HCT116 (cell line): ENCODE measurements around the gene CRTC1. TPM values are rescaled to one million over a fixed set of nuclear protein-coding genes. Genes with fewer than 3 reads are reported as not detected.

Experiments
- ATAC-seq: fragments of 200-7000 bp; cut with Tn5 transposase; 2 replicates; pipeline ENCODE4 v1.9.1; 2020; ENCODE audit warnings: mild to moderate bottlenecking, moderate library complexity
- BruUV-seq: library from RNA; stranded (reverse); fragments of 400-500 nt; replicated peaks from 2 replicates; lab custom pipeline; 2021; lab: Mats Ljungman, UMichigan
- CTCF ChIA-PET: fragments of 300-600 bp; sonication (Branson Sonifier 250); formaldehyde crosslinking; loops from one replicate; lab custom pipeline; 2021; ENCODE audit warnings: antibody characterized with exemption; lab: Charles Lee
- POLR2A ChIA-PET: fragments of 300-600, 350-600 bp; sonication (Branson Sonifier 250); formaldehyde crosslinking; loops from one replicate; lab custom pipeline; 2021; ENCODE audit warnings: antibody characterized with exemption; lab: Charles Lee
- RAD21 ChIA-PET, 2 experiments: fragments of 300-600 bp; sonication (Branson Sonifier 250); formaldehyde crosslinking; loops; one replicate each; lab custom pipeline; 2023; ENCODE audit warnings: low total read pairs in 2 of 2; ENCODE audit not compliant: uncharacterized antibody in 2 of 2, unreplicated experiment in 2 of 2, low non-redundant PET in 1 of 2; lab: Charles Lee
- DNase-seq: peaks from one replicate; pipeline ENCODE4 v3.0.0-alpha.2; 2010; ENCODE audit warnings: low read depth, low spot score
- H2AFZ ChIP-seq: fragments of 200-600 bp; shearing (Covaris generic), sonication (generic); 2 replicates; pipeline ENCODE4 v1.6.1; 2017; ENCODE audit warnings: low read depth, mixed run types, mixed read lengths, antibody characterized with exemption, low read length; ENCODE audit not compliant: poor library complexity, severe bottlenecking
- H3K27ac ChIP-seq: 2 replicates; pipeline ENCODE4 v1.5.1; 2012; ENCODE audit warnings: low read depth, low read length
- H3K27me3 ChIP-seq: fragments of 200-600 bp; sonication (generic); 2 replicates; pipeline ENCODE4 v1.6.1; 2016; ENCODE audit warnings: mixed run types, low read length, mixed read lengths; ENCODE audit not compliant: insufficient read depth
- H3K36me3 ChIP-seq, 2 experiments: fragments of 200-500 bp in 1 of 2; fragments of 200-600 bp in 1 of 2; sonication (Bioruptor generic) in 1 of 2; sonication (generic) in 1 of 2; 2 replicates each; pipeline versions ENCODE4 v1.5.1 to v1.6.1; 2014 to 2016; ENCODE audit warnings: low read length in 2 of 2, inconsistent platforms in 1 of 2, mixed read lengths in 1 of 2, mixed run types in 1 of 2; ENCODE audit not compliant: insufficient read depth in 2 of 2, control insufficient read depth in 1 of 2
- H3K4me1 ChIP-seq, 2 experiments: fragments of 200-600 bp in 1 of 2; sonication (generic) in 1 of 2; 2 replicates each; pipeline versions ENCODE4 v1.5.1 to v1.6.1; 2012 to 2017; ENCODE audit warnings: low read length in 2 of 2, inconsistent platforms in 1 of 2, mild to moderate bottlenecking in 1 of 2, mixed read lengths in 1 of 2, mixed run types in 1 of 2, moderate library complexity in 1 of 2; ENCODE audit not compliant: insufficient read depth in 2 of 2, control insufficient read depth in 1 of 2
- H3K4me2 ChIP-seq: fragments of 200-600 bp; sonication (generic); 2 replicates; pipeline ENCODE4 v1.6.1; 2017; ENCODE audit warnings: mixed run types, low read length, mixed read lengths
- H3K4me3 ChIP-seq, 2 experiments: fragments of 200-600 bp in 1 of 2; sonication (generic) in 1 of 2; replicated peaks in 1 of 2; 2 replicates each; pipeline ENCODE4 v1.5.1; 2011 to 2016; ENCODE audit warnings: low read length in 2 of 2, control low read depth in 1 of 2, low read depth in 1 of 2, mild to moderate bottlenecking in 1 of 2, mixed read lengths in 1 of 2, mixed run types in 1 of 2
- H3K79me2 ChIP-seq: fragments of 200-600 bp; sonication (generic); 2 replicates; pipeline ENCODE4 v1.6.1; 2017; ENCODE audit warnings: mild to moderate bottlenecking, mixed run types, low read length, moderate library complexity, mixed read lengths; ENCODE audit not compliant: insufficient read depth
- H3K9ac ChIP-seq: fragments of 200-600 bp; sonication (generic); 2 replicates; pipeline ENCODE4 v1.6.1; 2016; ENCODE audit warnings: low read length, mixed read lengths
- H3K9me2 ChIP-seq: fragments of 200-600 bp; sonication (generic), shearing (Covaris generic); 2 replicates; pipeline ENCODE4 v1.6.1; 2017; ENCODE audit warnings: mixed run types, mild to moderate bottlenecking, moderate library complexity; ENCODE audit not compliant: insufficient read depth
- H3K9me3 ChIP-seq, 2 experiments: fragments of 200-500 bp in 1 of 2; fragments of 200-600 bp in 1 of 2; sonication (Bioruptor generic) in 1 of 2; sonication (generic) in 1 of 2; 2 replicates each; pipeline ENCODE4 v1.6.1; 2014 to 2017; ENCODE audit warnings: low read length in 2 of 2, mixed read lengths in 2 of 2, inconsistent platforms in 1 of 2, low read depth in 1 of 2, mild to moderate bottlenecking in 1 of 2, mixed run types in 1 of 2, moderate library complexity in 1 of 2; ENCODE audit not compliant: control insufficient read depth in 1 of 2, insufficient read depth in 1 of 2
- H4K20me1 ChIP-seq: fragments of 200-600 bp; sonication (generic), shearing (Covaris generic); 2 replicates; pipeline ENCODE4 v1.6.1; 2017; ENCODE audit warnings: mixed run types, mild to moderate bottlenecking, moderate library complexity; ENCODE audit not compliant: insufficient read depth
- CBX3 ChIP-seq: IDR thresholded peaks from 2 replicates; pipeline ENCODE4 v1.6.1; 2012; ENCODE audit warnings: low read depth
- CEBPB ChIP-seq: IDR thresholded peaks from 2 replicates; pipeline ENCODE4 v1.6.1; 2012; ENCODE audit warnings: low read depth
- EGR1 ChIP-seq: IDR thresholded peaks from 2 replicates; pipeline ENCODE4 v1.6.1; 2012; ENCODE audit warnings: low read depth
- EZH2 ChIP-seq: fragments of 200-600 bp; sonication (generic); IDR thresholded peaks from 2 replicates; pipeline ENCODE4 v1.6.1; 2017; ENCODE audit warnings: antibody characterized with exemption, mixed run types
- EZH2phosphoT487 ChIP-seq: fragments of 200-600 bp; IDR thresholded peaks from 2 replicates; pipeline ENCODE4 v1.6.1; 2018; ENCODE audit warnings: antibody characterized with exemption, borderline replicate concordance
- RAD21 ChIP-seq: IDR thresholded peaks from 2 replicates; pipeline ENCODE4 v1.6.1; 2012; ENCODE audit warnings: low read depth, mild to moderate bottlenecking
- SIN3A ChIP-seq: IDR thresholded peaks from 2 replicates; pipeline ENCODE4 v1.6.1; 2012; ENCODE audit warnings: low read depth
- SP1 ChIP-seq: IDR thresholded peaks from 2 replicates; pipeline ENCODE4 v1.6.1; 2012; ENCODE audit warnings: low read depth
- SRF ChIP-seq: IDR thresholded peaks from 2 replicates; pipeline ENCODE4 v1.6.1; 2012; ENCODE audit warnings: low read depth
- YY1 ChIP-seq: IDR thresholded peaks from 2 replicates; pipeline ENCODE4 v1.6.1; 2011; ENCODE audit warnings: low read length, low read depth, moderate library complexity, mild to moderate bottlenecking; ENCODE audit not compliant: insufficient replicate concordance; ENCODE audit errors: extremely low read depth
- intact Hi-C: fragments of 100-400 bp; cut with micrococcal nuclease; formaldehyde crosslinking; loops from 2 replicates; pipeline ENCODE4 v1.10.0; 2022
- total RNA-seq: library from RNA; stranded (reverse); gene quantifications from one replicate; pipeline ENCODE4 v1.2.1, GENCODE V29; 2021; ENCODE audit not compliant: unreplicated experiment
- TF ChIP-seq, protein P1 (sequence below): IDR thresholded peaks from 2 replicates; pipeline ENCODE4 v1.6.1; 2012
- TF ChIP-seq, protein P2 (sequence below), 3 experiments: fragments of 200-600 bp in 1 of 3; sonication (generic) in 1 of 3; IDR thresholded peaks in 2 of 3; conservative IDR thresholded peaks in 1 of 3; 2 replicates each; pipeline ENCODE4 v1.5.1; 2012 to 2017; ENCODE audit warnings: low read depth in 2 of 3, low read length in 2 of 3, antibody characterized with exemption in 1 of 3, borderline replicate concordance in 1 of 3, control low read depth in 1 of 3, mild to moderate bottlenecking in 1 of 3, mixed read lengths in 1 of 3, mixed run types in 1 of 3, moderate library complexity in 1 of 3; ENCODE audit not compliant: insufficient read depth in 1 of 3
- TF ChIP-seq, protein P3 (sequence below): IDR thresholded peaks from 2 replicates; pipeline ENCODE4 v1.6.1; 2011; ENCODE audit warnings: mild to moderate bottlenecking, low read length, moderate library complexity; ENCODE audit not compliant: insufficient replicate concordance; ENCODE audit errors: extremely low read depth

Gene CRTC1
- total RNA-seq, 1 experiment from 2014 or later = 14.9 TPM

DNA sequence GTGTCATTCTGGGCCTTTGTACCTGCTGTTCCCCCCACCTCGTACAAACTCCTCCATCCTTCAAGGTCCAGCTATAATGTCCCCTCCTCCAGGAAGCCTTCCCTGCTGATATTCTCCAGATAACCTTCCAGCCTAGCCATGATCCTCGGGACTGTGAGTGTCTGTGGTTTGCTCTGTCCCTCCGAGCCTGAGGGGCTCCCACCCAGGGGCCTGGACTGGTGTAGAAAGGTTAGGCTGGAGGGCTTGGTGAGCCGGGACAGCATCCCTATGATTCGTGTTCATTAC, 110.5 kb downstream of the CRTC1 start:
- H3K36me3 ChIP-seq = no peaks in the 10 kb centered on the region
- DNase-seq (no peak), ATAC-seq (no peak)
- peaks cover 5 to 10% of the 10 kb centered on the region in 2 experiments; a peak in 1 of 4 replicates for H3K4me1 ChIP-seq
- no peaks in the 10 kb centered on the region for H3K27me3 ChIP-seq
- ChIA-PET POLR2A (no interaction called here), RAD21 (interaction anchor here in 1 of 2 experiments (0.7 kb wide), 1 partner anchor 58 kb away, joined by 3 read pairs; no protein-coding TSS in a partner anchor), CTCF (no interaction called here)
- H3K9me3 ChIP-seq = no peaks in the 10 kb centered on the region
- BruUV-seq = no TSS peak
- H3K4me2 ChIP-seq = no peak overlapping the region
- no peaks in the 10 kb centered on the region for H4K20me1 ChIP-seq
- H2AFZ ChIP-seq = no peak overlapping the region
- H3K79me2 ChIP-seq = no peaks in the 10 kb centered on the region
- no peak overlapping the region for H3K9ac ChIP-seq
- intact Hi-C loops = no loop called here
- TF ChIP-seq RAD21 = no peak
- TF ChIP-seq, protein P1, sequence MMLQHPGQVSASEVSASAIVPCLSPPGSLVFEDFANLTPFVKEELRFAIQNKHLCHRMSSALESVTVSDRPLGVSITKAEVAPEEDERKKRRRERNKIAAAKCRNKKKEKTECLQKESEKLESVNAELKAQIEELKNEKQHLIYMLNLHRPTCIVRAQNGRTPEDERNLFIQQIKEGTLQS = no peak
- no peak for TF ChIP-seq SP1
- TF ChIP-seq EGR1 = no peak
- no peak overlapping the region for H3K27ac ChIP-seq
- H3K9me2 ChIP-seq = no peaks in the 10 kb centered on the region
- H3K4me3 ChIP-seq = no peak overlapping the region

DNA sequence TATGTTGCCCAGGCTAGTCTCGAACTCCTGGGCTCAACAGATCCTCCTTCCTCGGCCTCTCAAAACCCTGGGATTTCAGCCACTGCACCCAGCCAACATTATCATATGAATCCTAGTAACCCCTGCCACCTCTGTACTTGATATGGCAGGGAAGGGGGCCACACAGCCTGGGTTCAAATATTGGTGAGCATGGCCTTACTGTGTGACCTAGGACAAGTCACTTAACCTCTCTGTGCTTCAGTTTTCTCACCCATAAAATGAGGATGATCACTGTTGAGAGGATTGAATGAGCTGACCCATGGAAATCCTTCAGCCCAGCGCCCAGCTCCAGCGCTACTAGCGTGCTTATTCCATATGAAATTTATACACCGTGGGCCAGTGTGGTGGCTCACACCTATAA, 111.2 kb downstream of the CRTC1 start:
- RAD21 ChIA-PET = interaction anchor here in 1 of 2 experiments (0.7 kb wide), 1 partner anchor 57 kb away, joined by 3 read pairs; no protein-coding TSS in a partner anchor
- no peaks in the 10 kb centered on the region for H3K79me2 ChIP-seq
- no peak overlapping the region for H2AFZ ChIP-seq
- DNase-seq = no peak
- H3K4me1 ChIP-seq = peaks cover 5 to 10% of the 10 kb centered on the region in 2 experiments; a peak in 1 of 4 replicates
- no peaks in the 10 kb centered on the region for H3K9me2 ChIP-seq
- 0 out of 2 replicates have a peak, but pooled peaks cover 3% of the 10 kb centered on the region for H3K27me3 ChIP-seq
- ATAC-seq = no peak
- POLR2A ChIA-PET = no interaction called here
- H3K4me2 ChIP-seq = no peak overlapping the region
- no peak overlapping the region for H3K9ac ChIP-seq
- no peak overlapping the region for H3K27ac ChIP-seq
- H3K9me3 ChIP-seq = no peaks in the 10 kb centered on the region
- intact Hi-C loops = no loop called here
- H3K4me3 ChIP-seq = no peak overlapping the region
- no peaks in the 10 kb centered on the region for H3K36me3 ChIP-seq
- no TSS peak for BruUV-seq
- CTCF ChIA-PET = no interaction called here
- no peaks in the 10 kb centered on the region for H4K20me1 ChIP-seq
- TF ChIP-seq SIN3A = no peak
- TF ChIP-seq, protein P2, sequence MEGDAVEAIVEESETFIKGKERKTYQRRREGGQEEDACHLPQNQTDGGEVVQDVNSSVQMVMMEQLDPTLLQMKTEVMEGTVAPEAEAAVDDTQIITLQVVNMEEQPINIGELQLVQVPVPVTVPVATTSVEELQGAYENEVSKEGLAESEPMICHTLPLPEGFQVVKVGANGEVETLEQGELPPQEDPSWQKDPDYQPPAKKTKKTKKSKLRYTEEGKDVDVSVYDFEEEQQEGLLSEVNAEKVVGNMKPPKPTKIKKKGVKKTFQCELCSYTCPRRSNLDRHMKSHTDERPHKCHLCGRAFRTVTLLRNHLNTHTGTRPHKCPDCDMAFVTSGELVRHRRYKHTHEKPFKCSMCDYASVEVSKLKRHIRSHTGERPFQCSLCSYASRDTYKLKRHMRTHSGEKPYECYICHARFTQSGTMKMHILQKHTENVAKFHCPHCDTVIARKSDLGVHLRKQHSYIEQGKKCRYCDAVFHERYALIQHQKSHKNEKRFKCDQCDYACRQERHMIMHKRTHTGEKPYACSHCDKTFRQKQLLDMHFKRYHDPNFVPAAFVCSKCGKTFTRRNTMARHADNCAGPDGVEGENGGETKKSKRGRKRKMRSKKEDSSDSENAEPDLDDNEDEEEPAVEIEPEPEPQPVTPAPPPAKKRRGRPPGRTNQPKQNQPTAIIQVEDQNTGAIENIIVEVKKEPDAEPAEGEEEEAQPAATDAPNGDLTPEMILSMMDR (IDR thresholded peaks at IDR 0.05 in 2 of 3, conservative IDR thresholded peaks at IDR 0.05 in 1 of 3; ENCODE audit: borderline replicate concordance in 1 of 3, insufficient read depth in 1 of 3, low read depth in 2 of 3, low read length in 2 of 3) = no peak
- no peak for TF ChIP-seq SRF
- TF ChIP-seq, protein P3, sequence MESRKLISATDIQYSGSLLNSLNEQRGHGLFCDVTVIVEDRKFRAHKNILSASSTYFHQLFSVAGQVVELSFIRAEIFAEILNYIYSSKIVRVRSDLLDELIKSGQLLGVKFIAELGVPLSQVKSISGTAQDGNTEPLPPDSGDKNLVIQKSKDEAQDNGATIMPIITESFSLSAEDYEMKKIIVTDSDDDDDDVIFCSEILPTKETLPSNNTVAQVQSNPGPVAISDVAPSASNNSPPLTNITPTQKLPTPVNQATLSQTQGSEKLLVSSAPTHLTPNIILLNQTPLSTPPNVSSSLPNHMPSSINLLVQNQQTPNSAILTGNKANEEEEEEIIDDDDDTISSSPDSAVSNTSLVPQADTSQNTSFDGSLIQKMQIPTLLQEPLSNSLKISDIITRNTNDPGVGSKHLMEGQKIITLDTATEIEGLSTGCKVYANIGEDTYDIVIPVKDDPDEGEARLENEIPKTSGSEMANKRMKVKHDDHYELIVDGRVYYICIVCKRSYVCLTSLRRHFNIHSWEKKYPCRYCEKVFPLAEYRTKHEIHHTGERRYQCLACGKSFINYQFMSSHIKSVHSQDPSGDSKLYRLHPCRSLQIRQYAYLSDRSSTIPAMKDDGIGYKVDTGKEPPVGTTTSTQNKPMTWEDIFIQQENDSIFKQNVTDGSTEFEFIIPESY = no peak
- TF ChIP-seq CEBPB = no peak
- TF ChIP-seq SP1 = no peak
- no peak for TF ChIP-seq EGR1
- no peak for TF ChIP-seq CBX3
- TF ChIP-seq, protein P1 = no peak
- TF ChIP-seq EZH2phosphoT487 = no peak
- TF ChIP-seq YY1 = no peak
- no peak for TF ChIP-seq EZH2
- no peak for TF ChIP-seq RAD21
